Measurements from ENCODE around the gene MED16.

Gene MED16

GRCh38 chr19:892894-893689 lies at the start of gene MED16, which contains the start of gene RNU6-9:
MED16 (minus strand) TSS chr19:893187; CDS start chr19:891131, 2,056 bp downstream.
RNU6-9 (plus strand) TSS chr19:893484.
- DNase-seq: peak; percentile 94

GRCh38 chr19:942133-942645 lies 49.2 kb upstream of the MED16 start:
- no peak for DNase-seq

- no peak for DNase-seq
Observed at GRCh38 chr19:941292-942132, 48.5 kb upstream of the MED16 start.

GRCh38 chr19:940591-941291 lies 47.8 kb upstream of the MED16 start:
- DNase-seq: peak; percentile 97

- DNase-seq: no peak
Observed at GRCh38 chr19:939922-940321, 46.9 kb upstream of the MED16 start.

- DNase-seq: no peak
Observed at GRCh38 chr19:939439-939838, 46.5 kb upstream of the MED16 start.

- DNase-seq: no peak
Observed at GRCh38 chr19:938233-938923, 45.4 kb upstream of the MED16 start.

GRCh38 chr19:937259-937694 lies 44.3 kb upstream of the MED16 start:
- no peak for DNase-seq

- no peak for DNase-seq
Observed at GRCh38 chr19:936175-936546, 43.2 kb upstream of the MED16 start.

- no peak for DNase-seq
Observed at GRCh38 chr19:934865-935479, 42.0 kb upstream of the MED16 start.

- DNase-seq: no peak
Observed at GRCh38 chr19:934197-934840, 41.3 kb upstream of the MED16 start.

- DNase-seq: no peak
Observed at GRCh38 chr19:933553-933882, 40.5 kb upstream of the MED16 start.

- peak; percentile 85 for DNase-seq
Observed at GRCh38 chr19:932648-933552, 39.9 kb upstream of the MED16 start.

GRCh38 chr19:931860-932647 lies 39.1 kb upstream of the MED16 start:
- DNase-seq: no peak

- DNase-seq: no peak
Observed at GRCh38 chr19:929891-930258, 36.9 kb upstream of the MED16 start.

- DNase-seq: no peak
Observed at GRCh38 chr19:929203-929890, 36.4 kb upstream of the MED16 start.

- DNase-seq: no peak
Observed at GRCh38 chr19:928471-929202, 35.6 kb upstream of the MED16 start.

GRCh38 chr19:927780-928401 lies 34.9 kb upstream of the MED16 start:
- no peak for DNase-seq

Data from T1000 (cell line).